DMS114 treated with DMSO at 0.1 percent for 48 hours (cell line): ENCODE results near the gene SLC37A1.

Experiments used
- DNase-seq: peaks from one replicate; lab custom pipeline; 2025; ENCODE audit not compliant: unreplicated experiment; lab: John Stamatoyannopoulos, UW

Gene SLC37A1

DNA sequence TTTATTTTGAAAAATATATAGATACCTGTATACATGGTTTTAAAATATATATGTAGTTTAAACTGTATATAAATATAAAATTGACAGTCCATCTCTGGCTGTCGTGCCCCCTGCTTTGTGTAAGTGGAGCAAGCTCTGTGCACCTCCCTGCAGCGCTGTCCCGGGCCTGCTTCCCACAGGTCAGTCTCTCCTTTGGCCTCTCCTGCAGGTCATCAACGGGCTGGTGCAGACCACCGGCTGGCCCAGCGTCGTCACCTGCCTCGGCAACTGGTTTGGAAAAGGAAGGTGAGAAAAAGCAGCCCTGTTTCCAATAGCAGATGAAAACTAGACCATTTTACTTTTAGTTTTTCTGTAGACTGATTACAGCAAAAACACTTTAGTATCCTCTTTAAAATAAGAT is 28.5 kb downstream of the SLC37A1 start:
- DNase-seq = no peak

DNA sequence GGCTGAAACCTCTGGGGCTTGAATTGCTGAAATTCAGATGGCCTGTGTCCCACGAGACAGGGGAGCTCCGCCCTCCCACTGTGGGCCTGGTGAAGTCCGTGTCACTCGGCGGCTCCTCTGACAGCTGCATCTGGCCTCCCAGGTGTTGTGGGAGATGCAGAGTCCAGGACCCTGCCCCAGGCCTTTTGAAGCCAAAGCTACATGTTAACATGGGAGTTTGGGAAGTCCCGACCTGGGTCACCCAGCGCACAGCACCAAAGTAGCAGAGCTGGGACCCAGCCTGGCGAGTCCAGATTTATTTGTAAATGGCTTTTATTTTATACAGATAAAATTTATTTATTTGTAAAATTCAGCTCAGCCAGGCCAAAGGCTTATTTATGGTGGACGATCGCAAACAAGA is 28.9 kb downstream of the SLC37A1 start:
- DNase-seq = no peak

DNA sequence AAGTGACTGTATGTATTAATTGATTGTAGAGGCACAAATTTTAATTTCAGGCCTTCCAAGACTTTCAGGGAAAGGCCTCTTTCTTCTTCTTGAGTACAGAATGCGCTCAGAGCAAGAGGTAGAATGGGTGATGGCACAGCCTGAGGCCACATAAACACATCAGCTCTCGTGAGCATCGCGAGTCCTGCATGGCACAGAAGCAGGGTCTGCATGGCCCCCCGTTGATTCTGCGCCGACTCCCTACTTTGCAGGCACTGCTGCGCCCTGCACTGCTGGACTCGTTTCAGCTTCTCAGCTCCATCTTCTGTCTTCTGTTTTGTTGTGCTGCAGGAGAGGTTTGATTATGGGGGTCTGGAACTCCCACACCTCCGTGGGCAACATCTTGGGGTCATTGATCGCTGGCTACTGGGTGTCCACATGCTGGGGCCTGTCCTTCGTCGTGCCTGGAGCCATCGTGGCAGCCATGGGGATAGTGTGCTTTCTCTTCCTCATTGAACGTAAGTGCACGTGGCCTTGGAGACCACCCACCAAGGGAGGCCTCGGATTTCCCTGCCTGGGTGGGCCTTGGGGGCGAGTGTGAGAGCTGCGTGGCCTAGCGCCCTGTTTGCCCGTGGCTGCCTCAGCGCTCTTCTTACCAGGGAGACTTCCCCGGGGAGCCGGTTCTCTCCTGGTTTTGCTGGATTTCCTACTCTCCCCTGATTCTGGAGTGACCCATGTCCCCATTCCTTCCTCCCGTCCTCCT is 29.6 kb downstream of the SLC37A1 start:
- no peak for DNase-seq

DNA sequence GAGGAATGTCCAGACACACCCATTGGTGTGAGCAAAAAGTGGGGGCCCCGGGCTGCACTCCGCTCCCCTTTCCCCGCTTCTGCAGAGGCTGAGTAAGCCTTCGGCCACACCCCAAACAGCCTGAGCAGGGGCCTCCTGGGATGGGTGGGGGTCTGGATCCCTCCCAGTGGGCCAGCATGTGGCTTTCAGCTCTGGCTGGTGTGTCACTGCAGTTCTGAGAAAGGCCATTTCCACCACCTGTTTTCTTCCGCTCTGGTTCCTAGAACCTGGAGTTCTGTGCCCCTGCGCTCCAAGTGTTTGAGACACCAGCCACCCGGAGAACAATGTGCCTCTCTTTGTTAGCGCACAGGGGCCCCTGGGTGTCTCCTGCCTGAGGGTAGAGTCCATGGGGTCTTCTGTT is 30.9 kb downstream of the SLC37A1 start:
- DNase-seq = no peak

DNA sequence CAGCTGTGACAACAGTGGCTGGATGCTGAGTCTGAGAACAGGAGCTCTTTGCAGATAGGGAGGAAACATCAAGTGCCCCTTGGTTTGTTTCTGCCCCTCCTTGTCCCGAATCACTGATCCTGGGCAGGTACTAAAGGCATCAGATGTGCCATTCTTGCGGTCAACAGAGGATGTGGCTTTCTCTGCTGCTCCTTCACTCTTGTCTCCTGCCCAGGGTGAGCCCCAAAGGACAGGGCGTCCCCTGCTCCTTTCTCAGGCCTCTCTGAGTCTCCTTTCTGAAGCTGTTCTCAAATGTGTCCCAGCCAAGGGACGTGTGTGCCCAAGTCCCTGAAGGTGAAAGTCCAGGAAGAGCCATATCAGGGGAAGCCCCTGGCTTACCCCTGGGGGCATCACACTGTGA is 31.7 kb downstream of the SLC37A1 start:
- no peak for DNase-seq

DNA sequence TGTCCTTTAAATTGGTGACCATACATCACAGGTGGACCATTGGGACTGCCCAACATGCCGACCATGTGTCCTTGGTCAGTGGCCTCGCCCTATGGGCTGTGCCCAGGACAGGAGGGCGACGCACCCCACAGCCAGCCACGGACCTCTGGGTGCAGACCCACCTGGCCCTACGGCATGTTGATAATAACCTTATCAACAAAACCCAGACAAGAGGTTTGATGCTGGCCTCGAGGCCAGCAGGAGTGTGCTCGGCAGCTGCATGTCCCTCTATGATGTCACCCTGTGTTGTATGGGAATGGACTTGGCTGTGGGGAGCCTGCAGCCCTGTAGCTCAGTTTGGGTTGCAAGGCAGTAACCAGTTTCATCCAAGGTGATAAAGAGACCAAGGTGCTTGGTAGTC is 32.1 kb downstream of the SLC37A1 start:
- no peak for DNase-seq

DNA sequence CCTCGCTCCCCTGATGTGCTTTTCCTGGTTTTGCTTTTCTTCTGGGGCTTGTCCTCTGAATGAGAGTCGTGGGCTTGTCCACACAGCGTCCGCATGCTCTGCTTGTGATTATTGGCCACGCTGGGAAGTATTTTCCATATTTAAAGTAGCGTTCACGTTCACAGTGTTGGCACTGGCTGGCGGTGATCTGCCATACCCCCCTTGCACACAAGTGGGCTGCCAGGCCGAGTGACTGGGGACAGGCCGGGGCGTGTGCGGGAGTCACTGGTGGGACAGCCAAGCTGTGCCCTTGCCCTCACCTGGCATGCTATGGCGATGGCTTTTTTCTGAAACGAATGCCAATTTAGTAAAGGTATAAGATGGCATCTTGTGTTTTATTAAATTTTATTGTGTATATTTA is 32.8 kb downstream of the SLC37A1 start:
- no peak for DNase-seq

DNA sequence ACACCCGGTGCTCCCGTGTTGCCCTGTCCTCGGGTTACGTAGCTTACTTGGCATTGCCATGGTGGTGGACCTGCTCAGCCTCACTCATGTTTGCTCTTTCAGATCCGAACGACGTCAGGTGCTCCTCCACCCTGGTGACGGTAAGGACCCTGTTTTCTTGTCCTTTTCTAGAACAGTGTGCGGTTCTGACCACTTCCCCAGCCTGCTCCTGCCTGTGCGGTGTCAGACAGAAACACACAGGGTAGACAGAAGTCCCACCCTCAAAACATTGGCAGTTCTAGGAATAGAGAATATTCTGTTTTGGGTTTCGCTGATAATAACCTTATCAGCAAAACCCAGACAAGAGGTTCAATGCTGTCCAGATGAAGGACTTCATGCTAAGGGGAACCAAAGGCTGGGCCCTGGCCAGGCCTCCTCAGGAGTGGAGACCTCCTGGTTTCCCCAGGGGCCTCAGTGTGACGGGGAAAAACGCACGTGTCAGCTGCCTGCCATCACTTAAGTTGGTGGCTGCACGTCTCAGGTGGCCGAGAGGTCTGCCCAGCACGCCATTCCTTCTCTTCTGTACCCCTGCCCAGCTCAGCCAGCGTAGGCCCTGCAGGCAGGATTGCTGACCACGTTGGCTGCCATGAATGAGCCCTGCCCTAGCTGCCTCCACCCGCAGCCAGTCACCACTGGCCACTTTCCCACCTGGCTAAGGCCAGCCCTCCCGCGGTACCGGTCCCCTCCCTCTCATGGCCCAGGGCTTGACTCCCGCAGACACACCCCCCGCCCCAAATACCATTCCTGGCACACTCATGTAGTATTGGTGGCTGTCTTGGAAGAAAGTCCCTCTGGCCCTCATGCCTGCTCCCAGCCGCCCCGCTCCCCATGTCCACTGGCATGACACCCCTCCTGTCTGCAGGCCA is 33.6 kb downstream of the SLC37A1 start:
- DNase-seq = no peak

DNA sequence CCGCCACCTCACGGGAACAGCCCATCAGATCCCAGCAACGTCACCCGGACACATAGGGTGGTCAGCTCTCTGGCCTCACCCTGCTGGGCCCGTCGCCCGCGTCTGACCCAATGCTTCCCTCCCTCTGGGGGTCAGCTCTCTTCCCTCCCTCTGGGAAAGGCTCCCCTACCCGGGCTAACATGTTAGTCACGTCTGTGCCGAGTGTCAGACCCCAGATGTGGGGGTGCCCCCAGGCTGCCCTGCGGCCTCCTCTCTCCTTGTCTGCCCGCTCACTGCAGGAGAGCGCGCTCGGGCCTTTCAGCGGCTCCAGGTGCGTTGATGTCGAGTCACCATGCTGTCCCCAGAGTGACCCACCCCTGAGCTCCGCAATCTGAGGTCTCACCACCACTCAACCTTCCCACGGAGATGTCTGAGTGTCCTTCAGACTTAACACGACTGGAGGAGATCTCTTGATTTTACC is 34.3 kb downstream of the SLC37A1 start:
- DNase-seq = no peak

DNA sequence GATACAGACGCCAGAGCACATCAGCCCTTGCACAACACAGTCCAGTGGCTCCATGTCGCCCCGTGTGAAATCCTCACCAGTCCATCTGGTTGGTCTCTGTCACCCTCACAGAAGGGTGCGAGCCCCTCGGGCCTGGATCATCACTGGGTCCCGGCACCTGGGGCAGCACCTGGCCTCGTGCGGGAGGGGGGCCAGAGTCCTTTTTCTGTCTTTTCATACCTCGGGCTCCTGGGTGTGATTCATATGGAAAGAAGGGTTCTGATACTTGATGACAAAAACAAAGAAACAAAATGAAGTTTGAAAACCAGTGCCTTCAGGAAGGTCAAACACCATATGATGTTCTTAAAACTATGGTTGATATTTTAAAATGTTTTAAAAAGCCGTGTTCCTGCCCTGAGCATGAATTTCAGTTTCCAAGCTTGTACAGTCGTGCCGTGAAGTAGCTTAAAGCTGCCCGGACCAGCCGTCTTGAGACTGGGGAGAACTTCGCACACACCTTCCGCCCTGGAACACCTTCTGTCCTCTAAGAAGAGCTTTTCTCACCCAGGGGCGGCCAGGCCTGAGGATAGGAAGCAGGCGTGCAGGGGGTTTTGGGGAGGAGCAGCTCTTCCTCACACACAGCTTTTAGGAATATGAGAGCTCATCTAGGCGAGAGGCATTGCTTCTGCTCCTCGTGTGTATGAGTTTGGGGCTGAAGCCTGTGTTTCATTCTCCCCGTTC is 35.2 kb downstream of the SLC37A1 start:
- DNase-seq = no peak

DNA sequence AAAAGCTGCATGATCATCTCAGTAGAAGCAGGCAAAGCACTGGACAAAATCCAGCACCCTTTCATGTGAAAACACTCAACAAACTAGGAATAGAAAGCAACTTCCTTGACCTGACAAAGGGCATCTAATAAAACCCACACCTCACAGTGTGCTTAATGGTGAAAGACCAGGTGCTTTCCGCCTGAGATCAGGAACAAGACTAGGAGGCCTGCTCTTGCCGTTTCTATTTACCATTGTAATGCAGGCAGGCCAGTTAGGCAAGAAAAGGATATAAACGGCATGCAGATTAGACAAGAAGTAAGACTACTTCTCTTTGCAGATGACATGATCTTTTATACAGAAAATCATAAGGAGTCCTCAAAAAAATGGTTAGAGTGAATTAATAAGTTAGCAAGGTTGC is 37.2 kb downstream of the SLC37A1 start:
- DNase-seq = no peak

DNA sequence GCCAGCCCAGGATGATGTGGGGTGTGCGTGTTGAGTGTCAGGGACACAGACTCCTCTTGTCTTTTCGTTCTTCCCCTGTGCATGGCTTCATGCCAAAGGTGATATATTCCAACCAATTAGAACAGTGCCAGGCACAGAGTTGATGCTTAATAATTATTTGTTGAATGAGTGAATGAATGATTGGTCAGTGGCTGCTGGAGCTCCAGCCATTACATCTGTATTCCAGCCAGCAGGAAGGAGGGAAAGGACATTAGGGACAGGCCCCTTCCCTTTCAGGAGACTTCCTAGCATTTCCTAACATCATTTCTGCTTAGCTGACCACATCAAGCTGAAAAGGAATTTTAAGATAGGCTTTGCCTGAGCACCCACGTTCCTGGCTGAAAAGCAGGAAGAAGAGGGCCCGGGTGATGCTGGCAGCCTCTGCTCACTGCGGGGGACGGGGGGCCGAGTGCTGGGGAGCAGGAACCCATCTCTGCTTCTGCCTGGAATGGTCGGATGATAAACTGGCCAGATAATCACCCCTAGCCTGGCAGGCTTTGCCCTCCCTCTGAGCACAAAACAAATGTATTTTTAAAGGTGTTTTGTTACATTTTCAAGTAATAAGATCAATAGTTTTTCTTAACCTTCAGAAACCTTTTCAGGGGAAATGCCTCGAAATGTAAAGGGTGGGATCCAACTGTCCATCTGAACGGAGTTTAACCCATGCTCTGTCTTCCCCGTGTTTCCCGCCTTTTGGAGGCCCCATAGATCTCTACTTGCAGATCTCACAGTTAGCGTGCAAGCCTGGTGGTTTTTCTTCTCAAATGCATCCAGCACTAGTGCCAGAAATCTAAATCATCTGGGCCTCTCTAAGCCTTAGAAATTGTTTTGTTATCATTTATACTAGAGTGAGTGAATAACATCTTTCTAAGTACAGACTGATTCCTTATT is 39.0 kb downstream of the SLC37A1 start:
- no peak for DNase-seq

DNA sequence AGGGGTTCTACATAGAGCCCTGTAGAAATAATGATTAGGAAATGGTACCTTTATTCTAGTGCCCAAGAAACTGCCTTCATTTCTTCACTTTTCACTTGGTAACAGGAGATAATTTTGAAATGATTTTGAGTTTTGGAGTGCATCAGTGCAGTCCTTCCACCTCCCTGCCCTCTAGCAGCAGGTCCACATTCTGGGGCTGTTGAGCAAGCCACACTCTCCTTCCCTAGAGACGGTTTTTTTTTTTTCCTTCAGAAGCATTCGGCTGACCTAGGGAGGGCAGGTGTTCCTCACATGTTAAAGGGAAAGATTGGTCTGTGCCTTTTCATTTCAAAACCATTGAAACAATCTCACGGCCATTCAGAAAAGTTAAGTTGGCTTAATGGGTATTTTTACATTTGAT is 39.8 kb downstream of the SLC37A1 start:
- DNase-seq = no peak

DNA sequence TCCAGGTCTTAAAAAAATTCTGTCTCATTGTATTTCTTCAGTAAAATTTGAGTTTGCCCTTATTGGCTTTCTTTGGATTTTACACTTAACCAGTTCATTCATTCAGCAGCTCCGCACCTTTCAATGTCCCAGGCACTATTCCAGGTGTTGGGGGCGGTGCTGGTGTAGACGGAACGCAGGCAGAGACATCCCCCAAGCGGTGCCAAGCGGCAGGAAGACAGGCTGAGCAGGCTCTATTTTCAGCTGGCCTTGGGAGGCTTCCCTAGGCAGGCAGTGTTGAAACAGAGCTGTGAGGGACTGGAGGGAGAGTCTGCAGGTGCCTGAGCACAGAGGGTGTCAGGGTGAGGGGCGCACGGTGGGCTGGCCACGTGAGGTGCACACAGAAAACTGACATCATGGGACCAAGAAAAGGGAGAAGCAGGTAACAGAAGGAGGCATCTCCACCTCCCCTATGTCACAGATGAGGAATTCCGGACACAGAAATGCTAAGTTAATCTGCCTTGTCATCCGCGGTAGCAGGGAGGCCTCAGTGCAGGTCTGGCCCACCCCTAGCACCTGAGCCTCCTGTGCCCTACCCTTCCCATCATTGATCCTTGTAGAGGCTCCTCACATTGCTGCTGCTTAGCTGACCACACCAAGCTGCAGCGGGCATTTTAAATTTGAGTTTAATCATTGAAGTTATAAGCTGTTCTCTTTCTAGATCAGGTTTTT is 40.8 kb downstream of the SLC37A1 start:
- DNase-seq = no peak

DNA sequence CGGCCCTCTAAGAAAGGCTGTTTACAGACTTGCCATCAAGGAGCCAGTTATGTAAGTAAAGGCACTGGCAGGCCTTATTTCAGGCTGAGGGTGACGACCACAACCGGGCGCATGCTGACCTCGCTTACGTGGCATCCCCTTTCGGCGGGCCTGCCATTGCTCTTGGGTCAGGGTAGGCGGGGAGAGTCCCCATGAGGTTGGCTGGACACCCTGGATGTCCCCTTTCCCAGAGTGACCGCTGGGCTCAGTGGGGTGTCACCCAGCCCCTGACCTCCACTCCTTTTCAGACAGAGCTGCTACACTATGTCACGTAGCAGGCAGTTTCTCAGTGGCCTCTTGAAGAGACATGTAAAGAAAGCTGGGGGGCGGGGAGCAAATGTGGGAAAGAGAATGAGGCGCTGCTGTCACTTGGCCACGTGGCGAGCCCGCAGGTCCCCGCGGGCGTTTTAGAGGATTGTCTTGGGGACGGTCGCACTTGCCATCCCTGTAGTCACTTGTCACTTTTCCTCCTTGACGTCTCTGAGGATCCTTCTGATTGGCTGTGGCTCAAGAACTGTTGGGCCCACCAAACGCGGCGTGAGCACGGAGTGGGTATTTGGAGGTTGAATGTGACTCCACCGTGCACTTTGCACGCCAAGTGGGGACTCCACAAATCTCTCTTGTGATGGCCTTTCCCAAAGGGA is 42.2 kb downstream of the SLC37A1 start:
- no peak for DNase-seq

DNA sequence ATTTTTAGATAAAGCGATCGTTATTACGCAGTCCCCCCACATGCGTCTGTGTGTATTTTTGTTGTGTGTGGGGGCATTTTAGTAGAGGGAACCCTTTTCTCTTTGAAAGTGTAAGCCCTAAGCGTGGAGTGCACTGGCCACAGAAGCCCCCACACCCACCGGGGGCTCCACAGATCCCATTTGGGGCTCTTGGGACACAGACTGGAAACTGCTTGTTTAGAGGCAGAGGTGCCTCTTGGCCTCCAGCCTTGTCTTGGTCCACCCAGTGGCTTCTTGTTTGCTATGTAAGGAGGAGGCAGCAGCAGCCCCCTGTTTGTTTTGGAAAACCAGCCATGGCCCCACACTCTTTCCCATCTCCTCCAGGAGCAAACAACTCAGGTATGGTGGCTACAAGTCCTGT is 42.8 kb downstream of the SLC37A1 start:
- no peak for DNase-seq

DNA sequence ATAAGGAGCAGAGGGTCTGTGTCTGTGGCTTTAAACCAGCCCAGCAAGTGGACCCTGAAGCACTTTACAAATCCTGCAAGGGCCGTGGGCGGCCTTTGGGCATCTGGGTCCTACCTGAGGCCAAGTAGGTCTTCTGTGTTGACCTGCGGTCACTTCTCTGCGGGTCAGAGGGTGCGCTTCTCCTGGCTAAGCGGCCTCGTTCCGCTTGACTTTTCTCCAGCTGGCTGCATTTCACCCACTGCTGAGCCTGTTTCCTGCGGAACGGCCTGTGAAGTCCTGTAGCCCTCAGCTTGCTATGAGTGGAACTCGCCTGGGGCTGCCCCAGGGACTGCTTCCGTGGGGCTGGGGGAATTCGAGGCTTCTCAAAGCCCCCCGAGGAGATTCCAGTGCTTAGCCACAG is 43.3 kb downstream of the SLC37A1 start:
- DNase-seq = no peak

DNA sequence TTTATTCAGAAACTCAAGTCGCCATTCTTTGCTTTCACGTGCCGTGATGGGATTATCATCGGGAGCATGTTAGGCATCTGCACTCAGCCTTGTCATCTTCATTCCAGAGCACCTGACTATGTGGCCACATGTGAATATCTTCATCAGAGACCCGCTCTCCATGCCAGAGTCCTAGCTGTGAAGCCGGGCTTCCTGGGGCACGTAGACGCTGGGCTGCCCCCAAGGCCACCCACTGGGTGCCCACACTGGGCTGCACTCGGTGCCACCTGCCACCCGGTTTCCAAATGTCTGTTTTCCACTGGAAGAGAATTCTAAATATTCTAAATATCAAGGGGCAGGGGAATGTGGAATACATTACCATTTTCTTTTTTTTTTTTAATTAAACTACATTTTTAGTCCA is 43.8 kb downstream of the SLC37A1 start:
- no peak for DNase-seq

DNA sequence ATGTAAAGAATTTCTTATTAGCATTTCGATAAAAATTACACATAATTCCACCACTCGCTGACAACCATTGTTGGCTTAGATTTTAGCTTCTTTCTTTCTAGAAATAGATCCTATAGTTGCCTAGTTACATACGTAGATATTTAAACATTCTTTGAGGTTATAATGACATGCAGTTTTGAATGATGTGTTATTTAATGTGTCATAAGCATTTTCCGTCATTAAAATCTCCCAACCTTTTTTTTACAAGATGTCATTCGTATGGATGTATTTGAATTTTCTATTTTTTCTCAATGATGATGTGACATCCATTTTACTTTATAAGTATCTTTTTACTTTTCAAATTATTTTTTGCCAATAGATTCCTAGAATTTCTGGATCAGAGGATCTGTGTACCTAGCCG is 44.7 kb downstream of the SLC37A1 start:
- no peak for DNase-seq
